NCI-H460 (cell line): ENCODE measurements around the gene RXRA. TPM values are rescaled to one million over a fixed set of nuclear protein-coding genes. Genes with fewer than 3 reads are reported as not detected.

Experiments used
- DNase-seq: peaks from one replicate; pipeline ENCODE4 v3.0.0-alpha.2; 2016; ENCODE audit warnings: low read depth; ENCODE audit errors: extremely low read depth
- total RNA-seq: library from RNA; depleted of rRNA; stranded (reverse); fragments of >200 nt; shearing (Covaris generic); gene quantifications from 2 replicates; pipeline ENCODE4 v1.2.3, GENCODE V29; 2014

RXRA gene
- total RNA-seq, 1 experiment from 2014 or later: 29.3 TPM

- no peak for DNase-seq
Observed at GRCh38 chr9:134335061-134335460, 8.8 kb downstream of the RXRA start.

DNA sequence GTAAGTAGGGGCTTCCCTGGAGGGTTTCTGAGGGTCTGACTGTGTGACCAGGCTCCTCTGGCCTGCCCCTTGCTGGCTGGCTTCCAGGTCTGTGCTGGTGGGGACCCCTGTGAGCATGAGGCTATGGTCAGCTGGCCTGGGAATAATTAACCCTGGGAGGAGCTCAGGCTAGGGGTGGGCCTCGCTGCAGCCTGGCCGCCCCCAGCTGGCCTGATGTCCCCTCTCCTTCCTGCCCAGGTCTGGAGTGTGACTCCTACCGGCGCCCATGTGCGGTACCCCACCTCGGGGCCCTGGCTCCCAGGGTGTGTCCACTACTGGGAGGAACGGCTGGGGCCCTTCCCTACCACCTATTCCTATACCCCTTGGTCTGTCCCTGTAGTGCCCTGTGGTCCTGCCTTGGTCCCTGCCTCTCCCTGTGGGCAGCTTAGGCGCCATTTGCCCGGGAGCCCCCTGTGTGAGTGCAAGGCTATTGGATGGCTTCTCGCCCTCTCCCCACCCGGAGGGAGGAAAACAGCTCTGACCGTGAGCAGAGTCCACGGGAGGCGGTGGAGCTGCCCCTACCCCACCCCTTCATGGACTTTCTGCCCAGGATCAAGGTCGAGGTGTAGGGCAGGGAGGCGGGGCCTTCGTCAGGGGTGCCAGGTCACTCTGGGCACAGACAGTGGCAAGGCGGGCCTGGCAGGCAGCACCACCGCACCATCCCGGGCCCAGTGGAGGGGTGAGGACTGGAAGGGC is 9.4 kb downstream of the RXRA start:
- DNase-seq: no peak

DNA sequence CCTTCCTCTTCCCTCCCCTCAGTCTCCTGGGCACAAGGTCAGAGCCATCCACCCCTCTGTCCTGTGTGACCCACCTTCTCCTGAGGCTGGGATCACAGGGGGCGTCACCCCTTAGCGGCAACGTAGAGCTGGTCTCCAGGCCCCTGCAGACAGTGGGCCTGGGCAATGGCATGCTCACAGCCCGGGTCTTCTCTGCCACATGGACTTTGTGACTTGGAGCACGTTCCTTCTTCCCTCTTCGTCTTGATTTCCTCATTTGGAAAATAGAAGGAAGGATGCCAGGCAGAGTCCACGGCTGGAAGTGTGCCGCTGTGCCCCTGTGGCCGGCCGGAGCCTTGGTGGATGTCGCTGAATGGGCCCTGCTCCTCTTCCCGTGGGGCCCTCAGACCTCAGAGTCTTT is 10.0 kb downstream of the RXRA start:
- DNase-seq: no peak

- DNase-seq: no peak
Observed at GRCh38 chr9:134336924-134337323, 10.7 kb downstream of the RXRA start.

DNA sequence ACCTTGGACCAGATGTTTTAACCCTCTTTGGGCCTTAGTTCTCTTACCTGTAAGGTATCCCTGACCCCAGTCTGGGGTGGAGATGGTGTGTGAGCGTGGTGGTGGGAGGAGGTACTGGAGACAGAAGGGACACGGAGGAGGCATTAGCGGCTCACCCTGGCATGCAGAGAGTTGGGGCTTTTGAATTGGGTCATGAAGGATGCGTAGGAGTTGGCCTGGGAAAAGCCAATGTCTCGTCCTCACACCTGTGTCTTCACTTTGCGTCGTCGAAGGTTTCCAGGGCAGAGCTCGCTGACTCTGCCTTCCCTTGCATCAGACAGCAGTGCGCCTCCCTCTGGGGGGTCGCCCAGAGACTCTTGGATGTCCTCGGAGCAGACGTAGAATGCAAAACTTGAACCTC is 11.2 kb downstream of the RXRA start:
- DNase-seq: no peak

GRCh38 chr9:134338394-134339182 is 12.3 kb downstream of the RXRA start:
- DNase-seq: no peak

- DNase-seq: no peak
Observed at GRCh38 chr9:134339183-134339806, 13.0 kb downstream of the RXRA start.

DNA sequence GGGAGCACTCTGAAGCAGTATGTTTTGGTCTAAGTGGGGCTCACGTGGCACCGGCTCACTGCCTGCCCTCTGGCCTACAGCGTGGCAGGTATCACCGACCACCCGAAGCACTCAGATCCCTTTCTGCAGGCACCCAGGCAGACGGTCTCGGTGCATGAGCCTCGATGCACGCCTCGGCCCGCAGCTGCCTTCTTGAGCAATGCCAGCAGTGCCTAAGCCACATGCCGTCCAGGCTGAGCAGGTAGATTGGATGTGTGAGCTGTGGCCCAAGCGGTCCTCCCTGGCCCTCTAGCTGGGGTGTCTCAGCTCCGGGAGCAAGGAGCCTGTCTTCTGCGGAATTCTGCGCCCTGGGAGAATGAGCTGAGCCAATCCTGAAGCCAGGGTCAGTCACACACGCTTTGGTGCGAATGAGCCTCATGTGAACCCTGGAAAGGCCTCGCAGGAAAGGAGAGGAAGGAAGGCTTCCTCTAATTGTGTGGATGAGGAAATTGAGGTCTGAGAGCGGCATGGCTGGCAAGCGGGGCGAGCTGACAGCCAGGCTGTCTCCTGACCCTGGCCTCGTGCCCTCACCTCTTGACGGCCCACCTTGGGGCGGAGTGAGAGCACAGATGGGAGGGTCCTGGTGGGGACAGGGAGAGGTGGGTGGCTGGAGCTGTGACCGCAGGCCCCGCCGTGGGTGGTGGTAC is 14.4 kb downstream of the RXRA start:
- DNase-seq: no peak

GRCh38 chr9:134341306-134341705 is 15.1 kb downstream of the RXRA start:
- DNase-seq: no peak

- no peak for DNase-seq
Observed at GRCh38 chr9:134341929-134342745, 15.9 kb downstream of the RXRA start.

DNA sequence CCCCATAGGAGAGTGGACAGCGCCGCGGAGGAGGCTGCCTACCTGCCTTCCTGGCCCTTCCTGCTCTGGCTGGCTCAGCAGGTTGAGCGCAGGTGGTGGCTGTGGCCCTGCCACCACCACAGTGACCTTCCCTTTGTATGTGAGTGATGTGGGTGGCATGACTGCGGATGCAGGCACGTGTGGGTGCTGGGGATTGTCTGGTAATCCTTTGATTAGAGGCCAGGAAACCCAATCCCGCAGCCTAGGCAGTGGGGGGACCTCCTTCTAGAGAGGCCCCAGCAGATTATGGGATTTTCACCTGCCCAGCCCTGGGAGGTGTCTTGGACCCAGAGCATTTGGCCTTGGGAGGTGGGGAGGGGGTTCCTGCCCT is 16.5 kb downstream of the RXRA start:
- DNase-seq: no peak

DNA sequence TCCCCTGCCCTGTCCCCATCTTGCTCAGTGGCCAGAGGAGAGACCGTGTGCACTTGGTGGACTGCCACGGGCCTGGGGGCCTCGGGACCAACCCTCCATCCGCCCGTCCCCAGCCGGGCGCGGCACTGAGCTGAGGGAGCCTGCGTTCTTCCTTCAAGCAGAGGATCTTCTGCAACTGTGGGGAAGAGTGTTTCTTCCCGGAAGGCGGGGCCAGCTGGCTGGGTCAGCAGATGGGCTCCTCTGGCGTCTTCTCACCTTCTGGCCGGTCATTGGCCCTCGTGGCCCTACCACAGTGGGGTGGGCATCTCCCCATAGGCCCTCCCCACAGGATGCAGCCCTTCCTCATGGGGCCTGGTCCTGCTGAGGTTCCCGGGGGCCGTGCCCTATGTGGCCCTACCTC is 17.4 kb downstream of the RXRA start:
- DNase-seq: no peak

- no peak for DNase-seq
Observed at GRCh38 chr9:134344068-134344799, 18.0 kb downstream of the RXRA start.

DNA sequence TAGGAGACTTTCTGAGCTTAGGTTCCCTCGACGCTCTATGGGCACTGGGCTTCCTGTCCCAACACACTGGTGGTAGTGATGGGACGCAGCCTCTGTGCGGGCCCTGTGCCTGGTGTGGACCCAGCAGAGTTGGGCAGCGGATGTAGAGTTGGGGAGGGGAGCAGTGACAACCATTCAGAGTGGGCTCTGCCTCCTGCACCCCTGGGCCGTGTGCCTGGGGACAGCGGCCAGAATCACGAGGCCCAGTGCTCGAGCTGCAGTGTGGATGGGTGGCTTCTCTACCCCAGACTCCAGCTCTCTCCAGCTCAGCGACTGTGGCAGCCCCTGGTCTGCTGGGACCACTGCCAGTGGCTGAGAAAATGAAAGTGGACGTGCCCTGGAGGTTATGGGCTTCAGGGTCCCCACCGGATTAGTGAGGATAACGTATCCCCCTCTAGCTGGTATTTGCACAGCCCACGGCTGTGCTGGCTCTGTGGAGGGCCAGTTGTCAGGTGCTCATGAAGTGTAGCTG is 18.6 kb downstream of the RXRA start:
- no peak for DNase-seq

- DNase-seq: no peak
Observed at GRCh38 chr9:134345737-134346136, 19.5 kb downstream of the RXRA start.

DNA sequence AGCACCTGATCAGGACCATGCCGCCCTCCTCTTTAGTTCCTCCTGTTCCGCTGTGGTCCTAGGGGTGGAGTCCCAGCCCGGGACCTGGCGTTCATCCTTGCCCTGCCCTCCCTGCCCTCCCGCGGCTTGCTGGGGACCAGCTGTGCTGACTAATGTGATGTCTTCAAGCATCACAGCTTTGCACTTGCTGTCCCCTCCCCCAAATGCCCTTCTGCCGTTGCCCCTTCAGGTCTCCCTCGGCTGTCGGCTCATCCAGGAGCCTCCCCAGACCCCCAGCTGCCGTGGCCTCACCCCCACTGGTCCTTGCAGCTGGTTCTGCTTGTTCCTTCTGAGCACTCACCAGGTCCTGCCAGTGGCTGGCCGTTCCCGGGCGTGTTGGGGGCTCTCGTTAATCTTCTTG is 19.9 kb downstream of the RXRA start:
- no peak for DNase-seq

GRCh38 chr9:134346840-134347583 is 20.8 kb downstream of the RXRA start:
- DNase-seq: no peak

- no peak for DNase-seq
Observed at GRCh38 chr9:134347996-134348395, 21.7 kb downstream of the RXRA start.
